HG03280 (cell line): ENCODE data around the gene PPARD.
"Not testable (repeated sequence)": the region's sequence is repeated elsewhere in the genome, so short reads cannot be mapped to it uniquely, and the experiment has no call there.

Source experiments
- ATAC-seq: cut with Tn5 transposase; IDR thresholded peaks from one replicate; pipeline ENCODE4 v1.9.1; 2021; ENCODE audit warnings: mild to moderate bottlenecking, moderate library complexity; ENCODE audit not compliant: unreplicated experiment

Gene PPARD

DNA sequence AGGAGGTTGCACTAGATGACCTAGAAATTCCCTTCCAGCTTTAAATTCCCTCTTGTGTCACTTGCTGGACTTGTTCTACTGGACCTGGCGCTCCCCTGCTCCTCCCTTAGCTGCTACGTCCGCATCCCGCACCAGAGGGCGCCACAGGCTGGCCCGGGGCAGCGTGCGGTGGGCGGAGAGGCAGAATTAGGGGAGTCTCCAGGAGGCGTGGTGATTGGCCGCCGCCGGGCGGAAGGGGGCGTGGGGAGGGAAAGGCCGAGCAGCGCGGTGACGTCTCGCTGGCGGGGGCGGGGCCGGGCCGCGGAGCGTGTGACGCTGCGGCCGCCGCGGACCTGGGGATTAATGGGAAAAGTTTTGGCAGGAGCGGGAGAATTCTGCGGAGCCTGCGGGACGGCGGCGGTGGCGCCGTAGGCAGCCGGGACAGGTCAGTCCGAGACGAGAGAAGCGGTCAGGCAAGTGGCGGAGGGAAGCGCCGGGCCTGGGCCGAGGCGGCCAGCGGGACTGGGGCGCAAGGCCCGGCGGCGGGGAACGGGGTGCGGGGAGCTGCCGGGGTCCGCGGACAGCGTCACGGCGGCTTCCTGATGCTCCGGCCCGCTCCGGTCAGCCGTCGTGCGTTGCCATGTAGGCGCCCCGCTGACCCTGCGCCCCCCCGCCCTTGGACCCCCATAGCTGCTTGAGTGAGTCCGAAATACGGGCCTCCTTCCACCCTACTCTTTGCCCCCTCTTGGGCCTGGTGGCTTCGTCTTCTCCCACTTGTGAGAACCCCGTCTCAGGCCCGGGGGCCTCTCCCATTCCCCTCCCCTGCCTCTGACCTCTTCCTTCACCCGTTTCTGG, at the start of gene PPARD:
PPARD (plus strand) TSS at position 301 of the 834 bp plus-strand sequence. CDS start 68,530 bp downstream, outside the sequence.
- ATAC-seq: peak; percentile 97

- no peak for ATAC-seq
Observed at GRCh38 chr6:35293681-35294080, 48.7 kb upstream of the PPARD start.

DNA sequence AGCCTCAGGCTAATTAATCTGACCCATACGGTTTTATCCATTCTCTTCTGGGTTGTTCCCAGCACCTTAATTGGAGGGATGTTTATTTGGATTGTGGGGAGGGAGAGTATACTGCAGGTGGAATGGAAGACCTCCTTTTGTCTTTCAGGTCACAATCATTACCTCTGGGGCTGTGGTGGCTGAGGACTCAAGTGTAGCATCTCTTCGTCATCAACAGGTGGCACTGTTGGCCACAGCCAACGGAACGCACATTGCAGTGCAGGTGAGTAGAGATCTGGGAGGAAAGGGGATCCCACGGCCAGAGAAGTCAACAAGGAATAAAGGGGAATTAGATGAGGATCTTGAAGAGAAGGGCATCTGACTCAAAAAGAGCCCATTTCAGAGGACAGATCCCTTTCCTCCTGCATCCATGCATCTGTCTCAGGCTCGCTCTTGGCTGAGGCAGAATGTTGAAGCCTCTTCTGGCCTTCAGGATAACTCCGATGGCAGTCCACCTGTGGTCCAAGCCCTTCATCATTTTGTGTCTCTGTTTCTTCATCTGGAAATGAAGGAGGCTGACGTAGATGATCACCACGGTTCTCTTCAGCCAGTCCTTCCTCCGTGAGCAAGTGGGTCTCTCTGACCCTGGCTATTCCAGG, 47.9 kb upstream of the PPARD start:
- ATAC-seq: no peak

GRCh38 chr6:35295036-35295435, 47.3 kb upstream of the PPARD start:
- no peak for ATAC-seq

DNA sequence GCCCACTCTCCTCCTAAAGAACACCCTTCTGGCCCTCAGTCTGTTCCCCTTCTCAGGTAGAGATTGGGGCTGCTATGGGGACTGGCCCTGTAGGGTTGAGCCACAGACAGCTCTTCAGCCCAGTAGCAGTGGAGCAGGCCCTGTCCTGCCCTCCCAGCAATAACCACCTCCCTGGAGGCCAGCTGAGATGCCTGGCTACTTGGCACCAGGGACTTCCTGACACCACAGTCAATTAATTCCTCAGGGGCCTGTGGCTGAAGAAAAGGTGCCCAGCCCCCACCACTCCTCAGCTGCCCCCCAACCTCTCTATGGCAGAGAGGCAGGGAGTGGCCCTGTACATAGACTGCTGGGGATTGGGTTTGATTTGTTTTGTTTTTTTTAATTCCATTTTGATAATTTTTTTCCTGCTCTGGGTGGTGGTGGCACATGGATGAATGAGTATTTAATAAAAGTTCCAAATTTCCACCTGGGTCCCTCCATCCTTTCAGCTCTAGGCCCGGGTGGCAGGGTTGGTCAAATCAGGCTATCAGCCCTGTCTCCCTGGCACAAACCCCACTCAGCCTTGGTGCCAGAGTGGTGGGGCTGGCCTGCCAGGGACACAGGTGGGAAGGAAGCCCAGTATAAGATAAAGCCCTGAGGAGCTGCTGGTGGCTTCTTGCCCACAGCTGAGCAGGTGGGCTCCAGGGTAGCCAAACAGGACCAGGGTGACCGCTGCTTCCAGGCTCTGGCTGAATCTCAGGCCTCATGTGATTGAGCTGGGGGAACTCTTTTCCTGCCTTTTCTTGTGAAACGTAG, 46.6 kb upstream of the PPARD start:
- no peak for ATAC-seq

DNA sequence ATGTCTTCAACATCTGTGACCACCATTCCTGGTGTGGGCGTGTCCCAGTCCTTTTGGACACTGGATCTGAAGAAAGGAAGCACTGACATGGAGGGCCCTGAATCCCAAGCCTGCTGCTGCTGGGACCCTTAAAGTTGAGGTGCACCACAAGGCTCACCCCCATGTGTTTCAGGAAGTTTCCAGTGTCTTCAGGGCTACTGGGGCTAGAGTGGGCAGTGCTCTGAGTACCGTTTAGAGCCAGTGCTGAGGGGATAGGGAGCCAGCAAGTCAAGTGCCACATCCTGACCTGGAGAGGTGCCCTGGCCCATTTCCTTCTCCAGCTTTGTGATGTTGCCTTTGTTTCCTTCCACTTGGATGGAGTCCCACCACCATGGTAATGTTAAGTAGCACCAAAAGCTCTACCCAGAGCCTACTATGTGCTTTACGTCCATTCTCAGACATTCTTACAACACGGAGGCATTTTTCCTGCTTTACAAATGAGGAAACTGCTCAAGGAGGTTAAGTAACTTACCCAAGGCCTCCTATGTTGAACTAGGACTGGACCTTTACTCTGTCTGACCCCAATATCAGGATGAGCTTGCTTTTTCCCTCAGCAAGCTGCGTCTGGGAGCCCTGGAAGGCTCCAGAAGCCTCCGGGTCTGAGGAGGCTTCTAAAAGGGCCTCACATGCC, 45.3 kb upstream of the PPARD start:
- no peak for ATAC-seq

- ATAC-seq: peak; percentile 69
Observed at GRCh38 chr6:35297601-35298481, 44.5 kb upstream of the PPARD start, which contains the start of gene DEF6. Gene DEF6 (plus strand): TSS chr6:35297818. CDS start chr6:35297857, 39 bp downstream.

- ATAC-seq: no peak
Observed at GRCh38 chr6:35298625-35299140, 43.7 kb upstream of the PPARD start.

GRCh38 chr6:35299674-35300073, 42.7 kb upstream of the PPARD start:
- no peak for ATAC-seq

DNA sequence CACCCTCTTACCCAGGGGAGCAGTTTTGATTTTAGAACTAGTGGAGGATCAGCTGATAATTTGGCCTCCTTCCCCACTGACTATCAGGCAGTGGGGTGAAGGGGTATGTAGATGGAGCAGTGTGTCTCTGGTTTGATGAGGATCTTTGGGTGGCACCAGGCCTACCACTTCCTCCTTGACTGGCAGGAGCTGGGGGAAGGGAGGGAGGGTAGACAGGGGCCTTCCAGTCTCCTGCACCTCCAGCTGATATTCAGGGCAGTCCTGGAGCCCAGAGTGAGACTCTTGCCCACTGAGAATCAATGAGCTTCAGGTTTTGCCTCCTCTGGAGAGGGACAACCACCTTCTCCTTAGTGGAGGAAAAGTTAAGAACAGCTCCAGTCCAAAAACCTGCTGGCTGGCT, 41.5 kb upstream of the PPARD start:
- no peak for ATAC-seq

GRCh38 chr6:35302604-35303241, 39.6 kb upstream of the PPARD start:
- peak; percentile 76 for ATAC-seq

GRCh38 chr6:35304299-35304698, 38.1 kb upstream of the PPARD start:
- ATAC-seq: no peak

DNA sequence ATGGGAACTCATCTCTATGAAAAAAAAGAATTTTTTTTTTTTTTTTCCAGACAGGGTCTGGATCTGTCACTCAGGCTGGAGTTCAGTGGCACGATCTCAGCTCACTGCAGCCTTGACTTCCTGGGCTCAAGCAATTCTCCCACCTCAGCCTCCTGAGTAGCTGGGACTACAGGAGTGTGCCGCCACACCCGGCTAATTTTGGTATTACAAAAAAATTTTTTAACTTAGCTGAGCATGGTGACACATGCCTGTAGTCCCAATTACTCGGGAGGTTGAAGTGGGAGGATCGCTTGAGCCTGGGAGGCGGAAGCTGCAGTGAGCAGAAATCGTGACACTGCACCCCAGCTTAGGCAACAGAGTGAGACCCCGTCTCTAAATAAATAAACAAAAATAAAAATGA, 37.2 kb upstream of the PPARD start:
- no peak for ATAC-seq

- not testable (repeated sequence) for ATAC-seq
Observed at GRCh38 chr6:35307138-35307537, 35.2 kb upstream of the PPARD start.

DNA sequence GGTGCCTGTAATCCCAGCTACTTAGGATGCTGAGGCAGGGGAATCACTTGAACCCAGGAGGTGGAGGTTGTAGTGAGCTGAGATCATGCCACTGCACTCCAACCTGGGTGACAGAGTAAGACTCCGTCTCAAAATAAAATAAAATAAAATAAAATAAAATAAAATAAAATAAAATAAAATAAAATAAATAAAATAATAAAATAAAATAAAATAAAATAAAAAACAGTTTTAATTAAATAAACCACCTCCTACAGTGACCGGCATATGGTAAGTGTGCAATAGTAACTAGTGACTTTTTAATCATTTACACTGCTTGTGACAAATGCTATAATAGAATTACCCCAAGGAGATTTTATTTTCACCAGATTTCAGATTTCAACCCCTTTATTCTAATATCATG, 33.8 kb upstream of the PPARD start:
- not testable (repeated sequence) for ATAC-seq

GRCh38 chr6:35309611-35310264, 32.6 kb upstream of the PPARD start:
- ATAC-seq: no peak

- no peak for ATAC-seq
Observed at GRCh38 chr6:35310265-35310831, 32.0 kb upstream of the PPARD start.

- ATAC-seq: no peak
Observed at GRCh38 chr6:35311390-35312075, 30.8 kb upstream of the PPARD start.
